OCI-LY3 (cell line): Measurements from ENCODE around the gene CERS3.

Source experiments
- H2AFZ ChIP-seq: fragments of 200-600, 300-600 bp; shearing (Covaris generic); 2 replicates; pipeline ENCODE4 v1.6.0; 2014; ENCODE audit warnings: antibody characterized with exemption, low read depth, low read length
- H3K27ac ChIP-seq: fragments of 200-600, 300-600 bp; sonication (generic); 2 replicates; pipeline ENCODE4 v1.5.1; 2014; ENCODE audit warnings: mild to moderate bottlenecking, low read length, moderate library complexity, mixed read lengths
- H3K27me3 ChIP-seq: fragments of 200-600, 300-600 bp; sonication (generic); 2 replicates; pipeline ENCODE4 v1.6.1; 2014; ENCODE audit warnings: low read depth, low read length, mixed read lengths
- H3K36me3 ChIP-seq: fragments of 200-600, 300-600 bp; sonication (generic); replicated peaks from 2 replicates; pipeline ENCODE3; 2014; ENCODE audit warnings: low read depth, low read length, mixed read lengths
- H3K4me1 ChIP-seq: fragments of 300-600, 200-600 bp; sonication (generic); 2 replicates; pipeline ENCODE4 v1.6.1; 2014; ENCODE audit warnings: low read length, mixed read lengths
- H3K4me2 ChIP-seq: fragments of 200-600, 300-600 bp; sonication (generic); 2 replicates; pipeline ENCODE4 v1.6.1; 2014; ENCODE audit warnings: low read length, mixed read lengths
- H3K4me3 ChIP-seq: fragments of 300-600, 200-600 bp; sonication (generic); 2 replicates; pipeline ENCODE4 v1.5.1; 2014; ENCODE audit warnings: antibody characterized with exemption, mild to moderate bottlenecking, low read length, moderate library complexity
- H3K79me2 ChIP-seq: fragments of 300-600, 200-600 bp; shearing (Covaris generic); 2 replicates; pipeline ENCODE4 v1.6.1; 2014; ENCODE audit warnings: mild to moderate bottlenecking, low read length, mixed read lengths
- H3K9ac ChIP-seq: fragments of 300-600, 200-600 bp; shearing (Covaris generic); 2 replicates; pipeline ENCODE4 v1.6.0; 2014; ENCODE audit warnings: mild to moderate bottlenecking, low read length, moderate library complexity
- H3K9me3 ChIP-seq: fragments of 200-600, 300-600 bp; shearing (Covaris generic); 2 replicates; pipeline ENCODE4 v1.6.1; 2014; ENCODE audit warnings: low read length, mixed read lengths; ENCODE audit not compliant: insufficient read depth
- H4K20me1 ChIP-seq: fragments of 200-600, 300-600 bp; sonication (generic); 2 replicates; pipeline ENCODE4 v1.6.1; 2016; ENCODE audit warnings: low read length, mixed read lengths; ENCODE audit not compliant: insufficient read depth
- EZH2phosphoT487 ChIP-seq: fragments of 200-600 bp; shearing (Covaris generic); IDR thresholded peaks from 2 replicates; pipeline ENCODE4 v1.6.1; 2018; ENCODE audit warnings: antibody characterized with exemption, mixed run types, low read depth
- TF ChIP-seq, protein P1 (sequence below): fragments of 200-600, 300-600 bp; sonication (generic); IDR thresholded peaks from 2 replicates; pipeline ENCODE4 v1.5.1; 2014; ENCODE audit warnings: antibody characterized with exemption, low read length, low read depth

Gene CERS3

GRCh38 chr15:100525436-100525835 lies 3.3 kb downstream of the CERS3 start:
- Histone ChIP-seq H3K9me3 (no peaks in the 10 kb centered on the region), H3K4me1 (no peaks in the 10 kb centered on the region), H3K27ac (no peak overlapping the region), H3K9ac (no peak overlapping the region), H3K27me3 (peaks cover 7% of the 10 kb centered on the region), H3K79me2 (no peaks in the 10 kb centered on the region), H3K36me3 (no peaks in the 10 kb centered on the region), H4K20me1 (no peaks in the 10 kb centered on the region), H3K4me2 (no peak overlapping the region), H3K4me3 (no peak overlapping the region), H2AFZ (no peak overlapping the region)
- TF ChIP-seq, protein P1, sequence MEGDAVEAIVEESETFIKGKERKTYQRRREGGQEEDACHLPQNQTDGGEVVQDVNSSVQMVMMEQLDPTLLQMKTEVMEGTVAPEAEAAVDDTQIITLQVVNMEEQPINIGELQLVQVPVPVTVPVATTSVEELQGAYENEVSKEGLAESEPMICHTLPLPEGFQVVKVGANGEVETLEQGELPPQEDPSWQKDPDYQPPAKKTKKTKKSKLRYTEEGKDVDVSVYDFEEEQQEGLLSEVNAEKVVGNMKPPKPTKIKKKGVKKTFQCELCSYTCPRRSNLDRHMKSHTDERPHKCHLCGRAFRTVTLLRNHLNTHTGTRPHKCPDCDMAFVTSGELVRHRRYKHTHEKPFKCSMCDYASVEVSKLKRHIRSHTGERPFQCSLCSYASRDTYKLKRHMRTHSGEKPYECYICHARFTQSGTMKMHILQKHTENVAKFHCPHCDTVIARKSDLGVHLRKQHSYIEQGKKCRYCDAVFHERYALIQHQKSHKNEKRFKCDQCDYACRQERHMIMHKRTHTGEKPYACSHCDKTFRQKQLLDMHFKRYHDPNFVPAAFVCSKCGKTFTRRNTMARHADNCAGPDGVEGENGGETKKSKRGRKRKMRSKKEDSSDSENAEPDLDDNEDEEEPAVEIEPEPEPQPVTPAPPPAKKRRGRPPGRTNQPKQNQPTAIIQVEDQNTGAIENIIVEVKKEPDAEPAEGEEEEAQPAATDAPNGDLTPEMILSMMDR: no peak
- no peak for TF ChIP-seq EZH2phosphoT487

GRCh38 chr15:100524326-100524725 lies 4.4 kb downstream of the CERS3 start:
- no peak overlapping the region for H3K9ac ChIP-seq
- no peaks in the 10 kb centered on the region for H3K79me2 ChIP-seq
- H3K4me2 ChIP-seq: no peak overlapping the region
- no peak overlapping the region for H3K27ac ChIP-seq
- H3K4me3 ChIP-seq: no peak overlapping the region
- 0 out of 2 replicates have a peak, but pooled peaks cover 7% of the 10 kb centered on the region for H3K27me3 ChIP-seq
- no peaks in the 10 kb centered on the region for H3K36me3 ChIP-seq
- H2AFZ ChIP-seq: no peak overlapping the region
- no peaks in the 10 kb centered on the region for H3K9me3 ChIP-seq
- no peaks in the 10 kb centered on the region for H4K20me1 ChIP-seq
- TF ChIP-seq EZH2phosphoT487: no peak
- TF ChIP-seq, protein P1: no peak
- no peaks in the 10 kb centered on the region for H3K4me1 ChIP-seq

DNA sequence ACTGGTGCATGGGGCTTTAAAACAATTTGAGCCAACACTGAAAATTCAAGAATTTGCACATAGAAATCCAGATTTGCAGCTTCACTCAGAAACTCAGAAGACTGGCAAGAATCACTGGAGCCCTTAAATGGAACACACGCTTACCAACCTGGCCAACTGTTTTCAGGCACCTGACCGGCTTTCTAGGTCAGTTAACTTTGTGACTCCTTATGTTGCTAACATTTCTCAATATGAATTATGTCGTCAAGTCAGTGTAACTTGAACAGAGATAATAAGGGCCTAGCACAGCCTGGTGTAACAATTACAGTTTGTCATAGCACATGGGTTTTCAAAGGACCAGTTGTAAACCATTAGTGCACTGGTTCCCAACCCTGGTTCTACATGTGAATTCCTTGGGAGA lies 6.8 kb downstream of the CERS3 start:
- Histone ChIP-seq H3K4me1 (no peaks in the 10 kb centered on the region), H3K27ac (no peak overlapping the region), H3K36me3 (no peaks in the 10 kb centered on the region), H2AFZ (no peak overlapping the region), H3K79me2 (no peaks in the 10 kb centered on the region), H3K9ac (no peak overlapping the region), H3K9me3 (no peaks in the 10 kb centered on the region), H3K4me2 (no peak overlapping the region), H3K27me3 (peaks cover 10% of the 10 kb centered on the region; the same call in 1 of the 2 replicates), H3K4me3 (no peak overlapping the region), H4K20me1 (no peaks in the 10 kb centered on the region)
- TF ChIP-seq, protein P1: no peak
- no peak for TF ChIP-seq EZH2phosphoT487

DNA sequence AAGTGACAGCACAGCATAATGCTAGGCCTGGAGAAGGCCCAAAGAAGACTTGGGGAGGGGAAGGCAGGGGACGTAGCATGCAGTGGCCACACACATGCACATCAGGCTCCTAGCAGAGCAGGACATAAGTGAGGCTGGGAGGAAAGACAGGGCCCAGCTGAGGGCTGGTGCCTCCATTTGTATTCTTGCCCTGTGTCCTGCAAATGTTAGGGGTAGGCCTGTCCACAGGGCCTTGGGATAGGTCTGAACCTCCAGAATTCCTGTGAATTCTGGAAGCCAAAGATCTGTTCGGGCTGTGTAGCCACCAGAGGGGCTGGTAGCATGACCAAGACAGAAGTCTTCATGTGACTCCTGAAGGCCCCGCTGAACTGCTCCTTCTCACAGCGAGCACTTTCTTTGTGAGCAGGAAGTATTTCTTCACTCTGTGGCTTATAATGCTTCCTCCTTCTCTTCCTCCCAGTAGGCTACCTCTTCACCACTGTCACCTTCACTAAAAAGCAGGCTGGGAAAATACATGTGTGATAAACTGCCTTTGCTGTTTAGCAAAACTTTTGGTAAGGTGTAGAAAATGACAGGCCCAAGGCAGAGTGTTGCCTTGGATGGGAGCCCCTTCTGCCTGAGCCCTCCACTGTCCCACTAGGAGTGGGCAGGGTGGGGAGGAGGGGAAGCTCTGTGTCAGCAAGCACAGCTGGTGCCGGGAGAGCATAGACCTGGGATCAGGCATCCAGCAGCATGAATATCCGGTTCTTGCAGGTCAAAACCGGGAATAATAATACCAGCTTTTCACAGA lies 8.4 kb downstream of the CERS3 start:
- TF ChIP-seq EZH2phosphoT487: no peak
- TF ChIP-seq, protein P1: no peak
- Histone ChIP-seq H3K4me1 (no peaks in the 10 kb centered on the region), H3K27me3 (peaks cover 17% of the 10 kb centered on the region; the same call in 1 of the 2 replicates), H3K9ac (no peak overlapping the region), H2AFZ (no peak overlapping the region), H3K36me3 (no peaks in the 10 kb centered on the region), H3K4me3 (no peak overlapping the region), H3K9me3 (no peaks in the 10 kb centered on the region), H4K20me1 (no peaks in the 10 kb centered on the region), H3K4me2 (no peak overlapping the region), H3K79me2 (no peaks in the 10 kb centered on the region), H3K27ac (no peak overlapping the region)
